Measurements from ENCODE around the gene TASP1.
A peak's percentile ranks its signal among the peaks of the same experiment; 100 is the strongest.
"Not testable (repeated sequence)": the region's sequence is repeated elsewhere in the genome, so short reads cannot be mapped to it uniquely, and the experiment has no call there.

The TASP1 gene

GRCh38 chr20:13648291-13649228, 9.8 kb upstream of the TASP1 start:
- no peak for DNase-seq

- DNase-seq, result peak; percentile 94
Measured at GRCh38 chr20:13644010-13644409, 5.3 kb upstream of the TASP1 start.

- DNase-seq, result no peak
Measured at GRCh38 chr20:13639150-13639497, 392 bp upstream of the TASP1 start.

DNA sequence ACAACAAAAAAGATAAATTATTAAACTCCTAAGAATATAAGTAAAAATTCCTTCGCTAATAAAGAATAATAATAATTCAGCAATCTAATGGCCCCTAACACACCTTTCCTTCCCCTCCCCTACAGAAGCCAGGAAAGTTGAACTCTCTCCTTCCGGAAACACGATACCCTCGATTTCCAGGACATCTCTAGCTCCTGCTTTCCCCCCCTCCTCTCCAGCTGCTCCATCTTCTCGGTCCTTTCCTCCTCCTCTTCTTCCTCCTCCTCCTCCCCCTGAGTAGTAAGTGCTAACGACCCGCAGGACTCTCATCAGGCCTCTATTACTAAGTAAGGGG, 603 bp downstream of the TASP1 start:
- DNase-seq, result peak; percentile 35

GRCh38 chr20:13632431-13632830, 6.3 kb downstream of the TASP1 start:
- no peak for DNase-seq

DNA sequence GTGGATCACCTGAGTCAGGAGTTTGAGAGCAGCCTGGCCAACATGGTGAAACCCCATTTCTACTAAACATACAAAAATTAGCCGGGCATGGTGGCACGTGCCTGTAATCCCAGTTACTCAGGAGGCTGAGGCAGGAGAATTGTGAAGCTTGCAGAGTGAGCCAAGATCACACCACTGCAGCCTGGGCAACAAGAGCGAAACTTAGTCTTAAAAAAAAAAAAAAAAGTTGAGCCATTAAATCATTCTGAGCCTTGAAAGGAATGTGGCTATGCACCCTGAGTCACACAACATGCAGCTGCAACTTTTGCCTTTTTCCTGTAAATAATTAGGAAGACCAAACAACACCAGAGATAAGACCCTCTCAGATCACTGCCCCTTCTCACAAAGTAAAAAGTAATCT, 11.2 kb downstream of the TASP1 start:
- not testable (repeated sequence) for DNase-seq

DNA sequence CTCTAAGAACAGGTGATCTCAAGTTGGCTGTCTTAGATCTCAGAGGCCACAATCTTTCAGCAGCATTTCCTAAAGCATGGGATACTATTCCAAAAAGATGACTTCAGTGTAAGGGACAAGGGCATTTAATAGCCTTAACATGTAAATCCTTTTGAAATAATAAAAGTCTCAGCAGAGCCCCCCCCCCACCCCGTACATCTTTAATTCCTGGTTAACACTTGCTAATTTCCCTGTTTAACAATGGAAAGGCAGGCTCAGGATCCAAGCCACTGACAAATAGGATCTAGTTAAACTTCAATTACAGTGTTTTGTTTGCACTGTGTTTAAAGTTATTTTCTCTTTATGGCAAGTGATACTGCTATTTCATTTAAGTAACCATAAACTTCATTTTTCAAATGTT, 12.0 kb downstream of the TASP1 start:
- DNase-seq, result no peak

DNA sequence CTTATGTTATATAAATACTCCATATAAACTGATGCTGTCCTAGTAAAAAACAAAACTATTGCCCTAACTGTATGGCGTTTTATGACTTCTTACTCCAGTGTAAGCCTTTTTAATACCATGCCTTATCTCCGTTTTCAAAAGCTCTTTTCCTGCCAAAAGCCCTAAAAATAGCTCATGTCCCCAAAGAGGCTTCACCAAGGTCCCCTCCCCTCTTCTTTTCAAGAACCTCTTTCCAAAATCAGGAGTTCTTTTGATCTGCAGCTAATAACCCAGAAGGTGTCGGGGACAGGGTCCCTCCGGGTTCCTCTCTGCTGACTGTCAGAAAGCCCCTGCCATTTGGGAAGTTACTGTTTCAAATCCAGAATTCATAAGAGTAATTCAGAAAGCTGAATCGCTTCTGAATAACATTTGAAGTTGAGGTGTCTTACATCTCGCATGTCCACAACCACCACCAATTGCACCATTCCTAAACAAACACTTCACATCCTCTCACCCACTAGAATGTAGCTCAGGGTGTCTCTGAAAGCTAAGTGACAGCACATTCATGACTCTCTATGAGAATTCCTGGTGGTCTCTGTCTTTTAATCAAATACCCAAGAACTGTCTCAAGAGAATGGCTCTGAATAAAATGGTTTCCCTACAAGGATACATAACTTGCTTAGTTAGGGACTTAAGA, 13.3 kb downstream of the TASP1 start:
- DNase-seq, result no peak

DNA sequence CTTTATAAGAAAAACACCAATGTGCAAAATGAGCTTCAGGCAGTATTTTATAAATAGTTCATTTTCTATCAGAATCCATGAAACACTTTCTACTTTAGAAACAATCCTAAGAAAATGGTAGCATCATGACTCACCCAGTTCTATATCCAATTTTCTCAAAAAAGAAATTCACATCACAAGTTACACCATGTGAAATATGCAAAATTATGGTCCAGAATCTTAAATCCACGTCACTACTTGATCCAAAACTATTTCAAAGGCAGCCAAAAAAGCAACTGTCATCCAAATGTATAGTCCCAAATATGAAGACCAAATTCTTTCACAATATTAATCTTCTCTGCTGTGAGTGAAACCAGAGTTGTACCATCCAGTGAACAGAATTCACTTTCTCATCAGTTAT, 19.3 kb downstream of the TASP1 start:
- not testable (repeated sequence) for DNase-seq

- not testable (repeated sequence) for DNase-seq
Measured at GRCh38 chr20:13618456-13618855, 20.3 kb downstream of the TASP1 start.

DNA sequence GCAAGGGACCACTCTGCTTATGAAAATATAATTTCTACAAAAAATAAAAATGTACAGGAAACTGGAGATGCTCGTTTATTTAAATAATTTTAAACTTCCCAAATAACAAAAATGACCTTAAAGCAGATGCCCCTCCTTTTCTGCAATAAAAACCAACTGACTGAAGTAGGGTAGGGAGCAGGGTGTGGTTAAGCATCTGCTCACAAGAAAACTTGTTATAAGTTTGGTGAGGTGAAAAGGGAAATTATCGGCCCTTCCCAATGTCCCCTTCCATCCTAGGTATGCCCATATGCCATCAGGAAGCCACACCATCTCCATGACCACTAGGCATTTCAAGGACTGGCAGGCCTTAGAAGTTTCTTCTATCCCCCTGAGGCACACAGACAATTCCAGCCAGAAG, 21.1 kb downstream of the TASP1 start:
- not testable (repeated sequence) for DNase-seq

DNA sequence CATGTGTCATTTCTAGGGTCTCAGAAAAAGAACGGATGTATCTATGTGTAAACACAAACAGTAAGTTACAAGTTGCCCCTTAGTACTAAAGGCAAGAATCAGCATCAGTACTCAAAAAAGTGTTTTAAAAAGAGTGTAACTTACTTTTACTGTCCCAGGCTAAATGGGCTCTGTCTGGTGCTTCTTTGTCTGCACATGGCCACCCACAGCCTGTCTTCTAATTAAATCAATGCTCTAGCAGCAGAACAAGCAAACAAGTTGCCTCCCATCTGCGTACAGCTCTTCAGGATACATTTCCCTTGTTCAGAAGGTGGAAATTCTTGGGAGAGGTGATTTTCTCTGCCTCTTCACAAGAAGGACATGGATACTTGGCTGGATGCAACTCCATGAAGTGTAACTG, 22.0 kb downstream of the TASP1 start:
- DNase-seq, result not testable (repeated sequence)

DNA sequence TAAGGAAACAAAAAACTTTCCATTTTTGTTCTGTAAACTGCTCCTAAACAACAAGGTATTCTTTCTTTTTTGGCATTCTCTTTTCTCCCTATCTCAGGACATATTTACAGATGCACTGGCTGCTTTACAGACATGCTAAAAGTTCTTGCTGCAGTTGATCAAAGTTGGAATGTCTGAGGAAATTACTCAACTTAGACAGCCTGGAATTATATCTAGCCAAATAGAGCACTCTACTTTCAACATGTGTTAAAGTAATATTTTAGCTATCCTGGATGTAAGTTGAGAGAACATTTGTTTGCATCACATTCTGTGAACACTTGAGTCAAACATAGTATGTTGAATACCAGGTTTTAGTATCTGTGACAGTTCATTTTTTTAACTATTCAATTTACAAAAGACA, 24.8 kb downstream of the TASP1 start:
- DNase-seq, result no peak

DNA sequence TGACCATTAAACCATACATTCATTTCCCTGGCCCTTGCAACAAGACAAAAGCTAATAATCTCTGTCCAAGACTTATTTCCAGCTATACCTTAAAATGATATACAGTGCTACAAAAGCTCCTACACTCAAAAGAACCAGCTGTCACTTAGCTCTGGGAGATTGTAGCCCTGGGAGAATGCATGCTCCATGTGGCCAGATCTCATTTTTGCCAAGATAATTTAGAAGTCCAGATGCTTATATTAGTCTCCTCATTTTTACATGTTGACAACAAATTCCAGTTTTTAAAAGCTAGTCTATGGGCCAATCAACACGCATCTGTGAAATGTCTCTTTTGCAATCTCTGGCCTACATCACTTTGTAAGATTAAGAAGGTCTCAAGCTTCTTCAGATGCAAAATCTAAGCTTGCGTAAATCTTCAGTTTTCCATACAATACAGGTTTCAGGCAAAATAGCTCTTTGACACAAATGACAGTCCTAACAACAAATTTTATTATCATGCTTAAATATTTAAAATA, 27.1 kb downstream of the TASP1 start:
- DNase-seq, result no peak

GRCh38 chr20:13610184-13610583, 28.5 kb downstream of the TASP1 start:
- DNase-seq, result peak; percentile 16

DNA sequence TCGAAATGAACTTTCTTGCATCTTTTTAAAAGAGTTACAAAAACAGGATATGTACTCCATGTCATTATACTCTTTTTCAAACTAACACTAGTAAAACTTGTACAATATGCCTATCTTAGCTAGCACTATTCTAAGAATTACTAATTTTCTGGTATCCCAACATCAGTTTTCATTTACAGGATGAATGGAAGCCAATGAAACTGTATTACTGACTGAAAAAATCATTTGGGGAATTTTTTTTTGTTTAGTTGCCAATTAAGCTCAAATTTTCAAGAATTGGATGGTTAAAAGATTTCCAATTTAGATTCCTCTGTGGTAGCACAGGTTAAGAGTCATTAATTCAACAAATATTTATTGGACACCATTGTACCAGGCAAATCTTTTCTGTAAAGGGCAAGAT, 30.7 kb downstream of the TASP1 start:
- DNase-seq, result no peak

- not testable (repeated sequence) for DNase-seq
Measured at GRCh38 chr20:13593423-13593822, 45.3 kb downstream of the TASP1 start.

GRCh38 chr20:13588049-13588448, 50.7 kb downstream of the TASP1 start:
- no peak for DNase-seq

DNA sequence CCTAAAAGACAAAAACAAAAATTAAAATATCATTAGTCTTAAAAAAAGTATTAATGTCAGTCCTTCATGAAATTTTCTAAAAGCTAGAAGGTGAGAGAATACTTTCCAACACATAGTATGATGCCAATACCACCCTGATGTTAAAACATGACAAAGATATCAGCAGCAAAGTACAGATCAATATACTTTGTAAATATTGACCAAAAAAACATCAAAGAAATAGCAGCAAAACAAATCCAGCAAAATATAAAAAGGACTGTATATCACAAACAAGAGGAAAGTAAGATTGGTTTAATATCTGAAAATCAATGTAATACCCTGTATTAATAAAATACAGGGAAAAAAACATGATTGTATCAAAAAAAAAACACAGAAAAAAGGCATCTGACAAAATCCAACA, 51.4 kb downstream of the TASP1 start:
- DNase-seq, result no peak

- no peak for DNase-seq
Measured at GRCh38 chr20:13586133-13586532, 52.6 kb downstream of the TASP1 start.

- DNase-seq, result no peak
Measured at GRCh38 chr20:13581451-13581850, 57.3 kb downstream of the TASP1 start.

DNA sequence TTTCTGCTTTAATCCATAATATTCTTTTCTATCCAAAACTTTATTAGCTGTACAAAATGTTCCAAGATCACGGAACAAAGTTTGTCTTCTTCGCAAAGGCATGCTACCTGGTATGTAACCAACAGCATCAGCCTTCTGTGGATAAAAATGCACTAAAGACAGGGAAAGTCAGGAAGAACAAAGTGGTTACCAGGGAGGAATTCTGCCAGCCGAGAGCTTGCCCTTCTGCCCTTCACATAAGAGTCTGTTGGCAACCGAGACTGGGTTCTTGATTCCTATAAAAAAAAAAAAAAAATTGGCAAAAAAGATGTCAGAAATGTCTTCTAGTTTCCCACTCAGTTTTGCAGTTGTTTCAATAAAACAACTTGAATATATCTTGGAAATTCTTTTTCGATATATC, 58.0 kb downstream of the TASP1 start:
- DNase-seq, result no peak

DNA sequence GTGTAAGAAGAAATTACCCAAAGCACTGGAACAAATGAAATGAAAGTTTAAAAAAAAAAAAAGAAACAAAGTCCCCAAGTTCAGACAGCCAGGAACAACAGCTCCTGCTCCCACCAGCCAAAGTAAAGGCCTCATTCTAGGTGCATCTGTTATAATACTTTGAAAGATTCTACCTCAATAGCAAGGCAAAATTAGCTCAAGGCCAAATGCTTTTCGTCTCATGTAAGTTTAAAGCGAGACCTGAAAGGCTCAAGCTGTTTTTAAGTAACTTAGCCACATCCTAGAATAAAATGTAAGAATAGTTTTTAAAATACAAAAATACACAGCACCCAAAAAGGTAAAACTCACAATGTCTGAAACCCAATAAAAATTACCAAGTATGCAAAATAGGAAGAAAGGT, 64.7 kb downstream of the TASP1 start:
- no peak for DNase-seq

GRCh38 chr20:13571662-13572061, 67.1 kb downstream of the TASP1 start:
- no peak for DNase-seq

Data from NCI-H748 treated with DMSO at 0.1 percent for 48 hours (cell line).